CD4-positive, alpha-beta T cell (primary cell): Measurements from ENCODE around the gene CNDP2. TPM values are rescaled to one million over a fixed set of nuclear protein-coding genes. Genes with fewer than 3 reads are reported as not detected.

Experiments used
- ATAC-seq: fragments of 200-7000 bp; cut with Tn5 transposase; one replicate; pipeline ENCODE4 v1.10.0; 2022; ENCODE audit warnings: mild to moderate bottlenecking; ENCODE audit not compliant: poor library complexity
- CTCF ChIA-PET: fragments of 350-600 bp; sonication (Branson Sonifier 250); formaldehyde crosslinking; loops from one replicate; lab custom pipeline; 2021; ENCODE audit warnings: antibody characterized with exemption, inconsistent platforms; lab: Charles Lee
- POLR2A ChIA-PET: fragments of 350-600 bp; sonication (Branson Sonifier 250); formaldehyde crosslinking; loops from one replicate; lab custom pipeline; 2021; ENCODE audit warnings: antibody characterized with exemption, inconsistent platforms; lab: Charles Lee
- DNase-seq, 14 experiments: peaks; one replicate each; pipeline ENCODE4 v3.0.0-alpha.2; 2013 to 2020; ENCODE audit warnings: mixed read lengths in 2 of 14
- H3K27ac ChIP-seq, 2 donors: one replicate each; pipeline versions ENCODE4 v1.5.1 to v1.7.0; 2013; ENCODE audit warnings: low read length in 2 of 2, low read depth in 1 of 2, mild to moderate bottlenecking in 1 of 2
- H3K27me3 ChIP-seq, 2 experiments: 1 replicate in 1 of 2; 2 replicates in 1 of 2; pipeline versions ENCODE4 v1.6.1 to v1.7.0; 2013; ENCODE audit warnings: low read length in 2 of 2, control low read depth in 1 of 2, mild to moderate bottlenecking in 1 of 2, moderate library complexity in 1 of 2; ENCODE audit not compliant: insufficient read depth in 2 of 2, control insufficient read depth in 1 of 2
- H3K36me3 ChIP-seq: one replicate; pipeline ENCODE4 v1.6.1; 2013; ENCODE audit warnings: low read length, control low read depth; ENCODE audit not compliant: insufficient read depth
- H3K4me1 ChIP-seq: one replicate; pipeline ENCODE4 v1.6.1; 2013; ENCODE audit warnings: low read length, control low read depth; ENCODE audit not compliant: insufficient read depth
- H3K4me3 ChIP-seq: one replicate; pipeline ENCODE4 v1.5.1; 2013; ENCODE audit warnings: mild to moderate bottlenecking, low read length, moderate library complexity
- H3K9me3 ChIP-seq, 2 experiments: 1 replicate in 1 of 2; 2 replicates in 1 of 2; pipeline versions ENCODE4 v1.6.1 to v1.7.0; 2013; ENCODE audit warnings: low read length in 2 of 2, mild to moderate bottlenecking in 2 of 2, control low read depth in 1 of 2, moderate library complexity in 1 of 2; ENCODE audit not compliant: control insufficient read depth in 1 of 2, insufficient read depth in 1 of 2
- H3K27ac Mint-ChIP-seq: one replicate; pipeline ENCODE4 v1.8.0; 2020; ENCODE audit warnings: mixed read lengths
- H3K27me3 Mint-ChIP-seq: one replicate; pipeline ENCODE4 v1.8.0; 2021; ENCODE audit warnings: mixed read lengths
- H3K36me3 Mint-ChIP-seq: one replicate; pipeline ENCODE4 v1.8.0; 2021; ENCODE audit warnings: low read depth, mixed read lengths
- H3K4me1 Mint-ChIP-seq: one replicate; pipeline ENCODE4 v1.8.0; 2021; ENCODE audit warnings: low read depth, mixed read lengths
- H3K4me3 Mint-ChIP-seq: one replicate; pipeline ENCODE4 v1.8.0; 2020; ENCODE audit warnings: mild to moderate bottlenecking, mixed read lengths
- H3K9me3 Mint-ChIP-seq: one replicate; pipeline ENCODE4 v1.8.0; 2020; ENCODE audit warnings: mixed read lengths
- CTCF ChIP-seq: fragments of 200-600 bp; IDR thresholded peaks from one replicate; pipeline ENCODE4 v1.8.0; 2022; ENCODE audit warnings: antibody characterized with exemption, mild to moderate bottlenecking
- intact Hi-C, 2 experiments: fragments of 100-400 bp; cut with DNase I in 1 of 2; cut with micrococcal nuclease in 1 of 2; formaldehyde crosslinking; loops; one replicate each; pipeline versions ENCODE4 v1.15.1 to v1.9.0; 2023 to 2025; cut with DNase I, micrococcal nuclease
- total RNA-seq, 174 experiments: library from RNA in 2 of 174; stranded (reverse) in 2 of 174; gene quantifications; one replicate each; pipeline ENCODE4 v1.2.3 and lab custom pipeline; 2021 to 2026

Gene CNDP2
- total RNA-seq, 2 experiments from 2014 or later: 75.5 to 75.7 TPM

GRCh38 chr18:74518456-74519295 lies 22.5 kb downstream of the CNDP2 start:
- peaks cover 84% of the 10 kb centered on the region for H3K36me3 Mint-ChIP-seq
- H3K4me3 Mint-ChIP-seq: no peak overlapping the region

DNA sequence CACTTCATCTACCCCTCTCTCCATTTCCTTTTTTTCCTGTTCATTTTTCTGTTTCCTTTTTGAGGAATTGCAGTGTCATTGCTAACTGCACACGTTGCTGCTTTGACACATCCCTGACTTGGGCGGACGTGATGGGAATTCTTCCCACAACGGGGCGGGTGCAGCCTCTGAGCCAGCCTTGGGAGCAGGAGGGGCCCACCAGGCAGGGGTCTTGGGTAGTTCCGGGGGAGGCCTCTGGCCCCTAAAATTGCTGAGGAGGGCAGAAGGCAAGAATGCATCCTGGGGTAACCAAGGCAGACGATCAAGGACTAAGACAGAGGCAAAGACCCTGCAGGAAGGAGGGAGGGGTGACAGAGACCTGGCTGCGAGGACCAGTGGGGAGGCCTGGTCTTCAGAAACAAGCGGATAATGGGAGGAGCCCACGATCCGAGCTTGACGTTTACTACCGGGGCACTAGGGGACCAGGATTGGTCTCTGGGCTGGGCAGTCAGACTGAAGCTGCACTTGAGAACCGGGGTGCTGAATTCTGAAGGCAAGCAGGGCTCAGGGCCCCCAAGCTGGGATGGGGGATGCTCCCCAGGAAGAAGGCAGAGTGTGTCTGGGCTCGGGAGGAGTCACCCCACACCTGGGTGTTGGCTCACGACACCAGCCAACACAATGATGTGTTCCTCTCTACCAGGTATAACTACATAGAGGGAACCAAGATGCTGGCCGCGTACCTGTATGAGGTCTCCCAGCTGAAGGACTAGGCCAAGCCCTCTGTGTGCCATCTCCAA lies 23.3 kb downstream of the CNDP2 start:
- intact Hi-C loops: no loop called here
- H3K27ac Mint-ChIP-seq: no peak overlapping the region
- no peak for DNase-seq
- ChIA-PET CTCF (no interaction called here), POLR2A (interaction anchor here (1.5 kb wide), 1 partner anchor 20 kb away, joined by 3 read pairs; no protein-coding TSS in a partner anchor)
- H3K27me3 ChIP-seq: no peaks in the 10 kb centered on the region
- H3K9me3 ChIP-seq: peaks cover 0 to 5% of the 10 kb centered on the region in 2 experiments
- H3K4me1 ChIP-seq: no peaks in the 10 kb centered on the region
- no peaks in the 10 kb centered on the region for H3K4me1 Mint-ChIP-seq
- no peak for ATAC-seq
- peaks cover 65% of the 10 kb centered on the region for H3K36me3 ChIP-seq
- H3K27me3 Mint-ChIP-seq: no peaks in the 10 kb centered on the region
- no peak for TF ChIP-seq CTCF
- H3K9me3 Mint-ChIP-seq: no peaks in the 10 kb centered on the region
- H3K4me3 ChIP-seq: no peak overlapping the region
- peaks cover 75% of the 10 kb centered on the region for H3K36me3 Mint-ChIP-seq
- H3K4me3 Mint-ChIP-seq: no peak overlapping the region
- no peak overlapping the region for H3K27ac ChIP-seq

More at GRCh38 chr18:74518456-74519295, 22.5 kb downstream of the CNDP2 start:
- H3K27me3 ChIP-seq: no peaks in the 10 kb centered on the region
- intact Hi-C loops: no loop called here
- Mint-ChIP-seq H3K27me3 (no peaks in the 10 kb centered on the region), H3K9me3 (no peaks in the 10 kb centered on the region), H3K4me1 (no peaks in the 10 kb centered on the region), H3K27ac (no peak overlapping the region)
- ChIA-PET POLR2A (interaction anchor here (1.5 kb wide), 1 partner anchor 19 kb away, joined by 3 read pairs; no protein-coding TSS in a partner anchor), CTCF (no interaction called here)
- TF ChIP-seq CTCF: no peak
- H3K4me1 ChIP-seq: no peaks in the 10 kb centered on the region
- H3K27ac ChIP-seq: no peak overlapping the region
- H3K36me3 ChIP-seq: peaks cover 71% of the 10 kb centered on the region
- peaks cover 0 to 5% of the 10 kb centered on the region in 2 experiments for H3K9me3 ChIP-seq
- DNase-seq (no peak), ATAC-seq (no peak)
- H3K4me3 ChIP-seq: no peak overlapping the region

GRCh38 chr18:74520096-74520833 lies 24.1 kb downstream of the CNDP2 start:
- peaks cover 68% of the 10 kb centered on the region for H3K36me3 Mint-ChIP-seq
- H3K4me3 Mint-ChIP-seq: no peak overlapping the region
- Histone ChIP-seq H3K27ac (no peak overlapping the region), H3K27me3 (no peaks in the 10 kb centered on the region), H3K4me3 (no peak overlapping the region), H3K4me1 (no peaks in the 10 kb centered on the region), H3K36me3 (peaks cover 57% of the 10 kb centered on the region), H3K9me3 (peaks cover 0 to 5% of the 10 kb centered on the region in 2 experiments)
- no peaks in the 10 kb centered on the region for H3K4me1 Mint-ChIP-seq
- H3K27me3 Mint-ChIP-seq: no peaks in the 10 kb centered on the region
- DNase-seq (no peak), ATAC-seq (no peak)
- intact Hi-C loops: no loop called here
- ChIA-PET CTCF (no interaction called here), POLR2A (interaction anchor here (1.1 kb wide), 1 partner anchor 24 kb away, joined by 3 read pairs; the partner anchor contains the start of gene CNDP2)
- H3K27ac Mint-ChIP-seq: no peak overlapping the region
- no peaks in the 10 kb centered on the region for H3K9me3 Mint-ChIP-seq
- TF ChIP-seq CTCF: no peak
